Mammary epithelial cell (primary cell): ENCODE data around the gene KCNJ6.

ENCODE experiments used
- CTCF ChIP-seq, 2 donors: IDR thresholded peaks in 1 of 2; conservative IDR thresholded peaks in 1 of 2; 2 replicates each; pipeline ENCODE4 v1.5.1; 2011 to 2012; ENCODE audit warnings: inconsistent platforms in 2 of 2, low read length in 2 of 2, mild to moderate bottlenecking in 2 of 2, control low read depth in 1 of 2, low read depth in 1 of 2; ENCODE audit not compliant: insufficient read depth in 1 of 2; ENCODE audit errors: extremely low read depth in 1 of 2
- EZH2 ChIP-seq: IDR thresholded peaks from 2 replicates; pipeline ENCODE4 v1.6.1; 2012; ENCODE audit warnings: low read length, inconsistent platforms, borderline replicate concordance

GRCh38 chr21:37845535-37845934, 70.7 kb downstream of the KCNJ6 start:
- no peak for TF ChIP-seq CTCF (conservative IDR thresholded peaks at IDR 0.05 in 1 of 2, IDR thresholded peaks at IDR 0.05 in 1 of 2; ENCODE audit: extremely low read depth in 1 of 2, insufficient read depth in 1 of 2, low read depth in 1 of 2, low read length in 2 of 2)
- TF ChIP-seq EZH2 = no peak
